GM21717 (cell line): ENCODE data around the gene KCNC2.
"Not testable (repeated sequence)": the region's sequence is repeated elsewhere in the genome, so short reads cannot be mapped to it uniquely, and the experiment has no call there.

Experiments used
- ATAC-seq: cut with Tn5 transposase; IDR thresholded peaks from one replicate; pipeline ENCODE4 v1.9.1; 2021; ENCODE audit warnings: mild to moderate bottlenecking, moderate library complexity; ENCODE audit not compliant: unreplicated experiment

KCNC2 gene

GRCh38 chr12:75209812-75210138, at the start of gene KCNC2:
Gene KCNC2, minus strand, starts transcription at chr12:75209839.
- ATAC-seq = no peak

- ATAC-seq = no peak
These were observed 49.5 kb upstream of the KCNC2 start for GRCh38 chr12:75259143-75259542.

GRCh38 chr12:75257510-75257909, 47.9 kb upstream of the KCNC2 start:
- no peak for ATAC-seq

GRCh38 chr12:75245108-75245507, 35.5 kb upstream of the KCNC2 start:
- ATAC-seq = no peak

- ATAC-seq = peak; percentile 63
These were observed 30.3 kb upstream of the KCNC2 start for GRCh38 chr12:75239987-75240386.

GRCh38 chr12:75236206-75236605, 26.6 kb upstream of the KCNC2 start:
- no peak for ATAC-seq

- ATAC-seq = no peak
These were observed 17.5 kb upstream of the KCNC2 start for GRCh38 chr12:75227132-75227531.

GRCh38 chr12:75212072-75212471, 2.4 kb upstream of the KCNC2 start:
- ATAC-seq = no peak

- ATAC-seq = no peak
These were observed 505 bp downstream of the KCNC2 start for GRCh38 chr12:75208856-75209811.

- no peak for ATAC-seq
These were observed 2.1 kb downstream of the KCNC2 start for GRCh38 chr12:75207338-75208083.

- no peak for ATAC-seq
These were observed 4.1 kb downstream of the KCNC2 start for GRCh38 chr12:75205558-75205957.

- no peak for ATAC-seq
These were observed 12.8 kb downstream of the KCNC2 start for GRCh38 chr12:75196865-75197264.

- no peak for ATAC-seq
These were observed 13.2 kb downstream of the KCNC2 start for GRCh38 chr12:75196408-75196807.

- no peak for ATAC-seq
These were observed 15.4 kb downstream of the KCNC2 start for GRCh38 chr12:75194250-75194649.

GRCh38 chr12:75192196-75192595, 17.4 kb downstream of the KCNC2 start:
- no peak for ATAC-seq

- ATAC-seq = no peak
These were observed 18.8 kb downstream of the KCNC2 start for GRCh38 chr12:75190846-75191245.

GRCh38 chr12:75185881-75186280, 23.8 kb downstream of the KCNC2 start:
- ATAC-seq = not testable (repeated sequence)

GRCh38 chr12:75184516-75184915, 25.1 kb downstream of the KCNC2 start:
- no peak for ATAC-seq

GRCh38 chr12:75183967-75184366, 25.7 kb downstream of the KCNC2 start:
- no peak for ATAC-seq

GRCh38 chr12:75177997-75178396, 31.6 kb downstream of the KCNC2 start:
- peak; percentile 89 for ATAC-seq

GRCh38 chr12:75172611-75173010, 37.0 kb downstream of the KCNC2 start:
- no peak for ATAC-seq

- ATAC-seq = peak; percentile 70
These were observed 38.9 kb downstream of the KCNC2 start for GRCh38 chr12:75170640-75171185.
